Fibroblast of mammary gland (primary cell): ENCODE measurements around the gene MYRIP.

Experiments
- DNase-seq: peaks from one replicate; pipeline ENCODE4 v3.0.0-alpha.2; 2010; ENCODE audit warnings: low read depth
- H3K4me3 ChIP-seq: 2 replicates; pipeline ENCODE4 v1.5.1; 2011; ENCODE audit warnings: low read depth, mild to moderate bottlenecking, low read length, moderate library complexity; ENCODE audit not compliant: control insufficient read depth
- CTCF ChIP-seq: conservative IDR thresholded peaks from 2 replicates; pipeline ENCODE4 v1.5.1; 2011; ENCODE audit warnings: low read depth, low read length, inconsistent platforms; ENCODE audit not compliant: control insufficient read depth, insufficient read depth

Gene MYRIP

GRCh38 chr3:40102182-40102581, 292.8 kb downstream of the MYRIP start:
- no peak overlapping the region for H3K4me3 ChIP-seq
- no peak for TF ChIP-seq CTCF
- DNase-seq = no peak

- DNase-seq = no peak
- no peak overlapping the region for H3K4me3 ChIP-seq
- TF ChIP-seq CTCF = no peak
These were observed 294.4 kb downstream of the MYRIP start for GRCh38 chr3:40103829-40104228.

GRCh38 chr3:40104441-40104840, 295.0 kb downstream of the MYRIP start:
- no peak overlapping the region for H3K4me3 ChIP-seq
- TF ChIP-seq CTCF = no peak
- DNase-seq = no peak

- TF ChIP-seq CTCF = no peak
- H3K4me3 ChIP-seq = no peak overlapping the region
- DNase-seq = no peak
These were observed 299.2 kb downstream of the MYRIP start for GRCh38 chr3:40108643-40109042.

- no peak overlapping the region for H3K4me3 ChIP-seq
- peak; percentile 47 for TF ChIP-seq CTCF
- DNase-seq = peak; percentile 31
These were observed 300.5 kb downstream of the MYRIP start for GRCh38 chr3:40109641-40110490.

- TF ChIP-seq CTCF = no peak
- DNase-seq = peak; percentile 72
- no peak overlapping the region for H3K4me3 ChIP-seq
These were observed 307.2 kb downstream of the MYRIP start for GRCh38 chr3:40116478-40117177.
